Esophagus (tissue), 2 donors: Measurements from ENCODE around the gene ATG16L1. TPM values are rescaled to one million over a fixed set of nuclear protein-coding genes. Genes with fewer than 3 reads are reported as not detected.

Experiments used
- H3K27ac ChIP-seq, 2 donors: one replicate each; pipeline ENCODE4 v1.5.1; 2013; ENCODE audit warnings: low read depth in 2 of 2, mild to moderate bottlenecking in 2 of 2, inconsistent platforms in 1 of 2, low read length in 1 of 2, moderate library complexity in 1 of 2
- H3K27me3 ChIP-seq, 2 donors: one replicate each; pipeline ENCODE4 v1.6.1; 2013; ENCODE audit warnings: low read length in 2 of 2, control low read depth in 1 of 2, mild to moderate bottlenecking in 1 of 2; ENCODE audit not compliant: insufficient read depth in 2 of 2, control insufficient read depth in 1 of 2
- H3K36me3 ChIP-seq, 2 donors: one replicate each; pipeline ENCODE4 v1.6.1; 2013; ENCODE audit warnings: low read length in 1 of 2; ENCODE audit not compliant: control insufficient read depth in 2 of 2, insufficient read depth in 2 of 2
- H3K4me1 ChIP-seq, 2 donors: one replicate each; pipeline ENCODE4 v1.6.1; 2013; ENCODE audit warnings: low read length in 1 of 2; ENCODE audit not compliant: control insufficient read depth in 2 of 2, insufficient read depth in 2 of 2
- H3K4me3 ChIP-seq, 2 donors: one replicate each; pipeline ENCODE4 v1.5.1; 2013; ENCODE audit warnings: low read length in 2 of 2, mild to moderate bottlenecking in 2 of 2, low read depth in 1 of 2, moderate library complexity in 1 of 2
- H3K9me3 ChIP-seq, 2 donors: one replicate each; pipeline ENCODE4 v1.6.1; 2013; ENCODE audit warnings: mild to moderate bottlenecking in 2 of 2, low read depth in 1 of 2, low read length in 1 of 2, moderate library complexity in 1 of 2; ENCODE audit not compliant: control insufficient read depth in 2 of 2, insufficient read depth in 1 of 2
- WGBS, 2 donors: extraction: QIAGEN DNeasy Blood & Tissue Kit; methylation state at CpG; one replicate each; pipeline ENCODE4 v1.1.7; 2013; 5-methylcytosine and 5-hydroxymethylcytosine counted together
- polyA plus RNA-seq, 2 donors: library from polyadenylated mRNA; stranded (reverse); fragments of 200-250 nt; gene quantifications; one replicate each; pipeline ENCODE4 v1.2.3, GENCODE V29; 2013
- donor health status: healthy with polysubstance abuse.
- donor health status: Bipolar disorder and iron deficiency.

Gene ATG16L1
- polyA plus RNA-seq, 2 donors: 5.9 to 8.2 TPM

- 71 to 74% methylated on average over 7 of the region's 7 CpGs for WGBS, 2 donors
- Histone ChIP-seq H3K4me3 (no peak overlapping the region), H3K27ac (no peak overlapping the region)
Measured at GRCh38 chr2:233297076-233297475, 45.6 kb downstream of the ATG16L1 start.

GRCh38 chr2:233300401-233300800 is 48.9 kb downstream of the ATG16L1 start:
- H3K4me1 ChIP-seq: no peaks in the 10 kb centered on the region
- no peak overlapping the region for H3K27ac ChIP-seq
- 74 to 82% methylated on average over 4 of the region's 4 CpGs for WGBS, 2 donors
- H3K27me3 ChIP-seq: no peaks in the 10 kb centered on the region
- H3K36me3 ChIP-seq: peaks cover 3 to 4% of the 10 kb centered on the region in 2 donors
- no peaks in the 10 kb centered on the region for H3K9me3 ChIP-seq
- H3K4me3 ChIP-seq: no peak overlapping the region

More at GRCh38 chr2:233297076-233297475, 45.6 kb downstream of the ATG16L1 start:
- Histone ChIP-seq H3K9me3 (no peaks in the 10 kb centered on the region), H3K4me1 (no peaks in the 10 kb centered on the region), H3K36me3 (peaks cover 21 to 30% of the 10 kb centered on the region in 2 donors), H3K27me3 (no peaks in the 10 kb centered on the region)

- Histone ChIP-seq H3K27me3 (no peaks in the 10 kb centered on the region), H3K36me3 (no peaks in the 10 kb centered on the region), H3K4me1 (no peaks in the 10 kb centered on the region), H3K9me3 (no peaks in the 10 kb centered on the region), H3K27ac (no peak overlapping the region), H3K4me3 (no peak overlapping the region)
- 81 to 91% methylated on average over 2 of the region's 2 CpGs for WGBS, 2 donors
Measured at GRCh38 chr2:233301248-233301647, 49.8 kb downstream of the ATG16L1 start.

- no peak overlapping the region for H3K4me3 ChIP-seq
- H3K36me3 ChIP-seq: no peaks in the 10 kb centered on the region
- H3K9me3 ChIP-seq: no peaks in the 10 kb centered on the region
- no peaks in the 10 kb centered on the region for H3K27me3 ChIP-seq
- 49% methylated on average over 6 of the region's 6 CpGs for WGBS, 2 donors
- no peaks in the 10 kb centered on the region for H3K4me1 ChIP-seq
- H3K27ac ChIP-seq: no peak overlapping the region
Measured at GRCh38 chr2:233301811-233302210, 50.3 kb downstream of the ATG16L1 start.

- H3K4me3 ChIP-seq: no peak overlapping the region
- WGBS, 2 donors: 91 to 92% methylated on average over 3 of the region's 3 CpGs
Measured at GRCh38 chr2:233303252-233303651, 51.8 kb downstream of the ATG16L1 start.

GRCh38 chr2:233307565-233307964 is 56.1 kb downstream of the ATG16L1 start, which contains the start of gene SAG:
Gene SAG, plus strand, starts transcription at chr2:233307816. Its CDS starts 1,374 bp downstream, at chr2:233309190.
- H3K4me3 ChIP-seq: no peak within 1 kb of the TSS
- no peaks in the 10 kb centered on the region for H3K27me3 ChIP-seq
- H3K4me1 ChIP-seq: no peaks in the 10 kb centered on the region
- H3K36me3 ChIP-seq: no peaks in the 10 kb centered on the region
- H3K27ac ChIP-seq: no peak within 1 kb of the TSS
- H3K9me3 ChIP-seq: no peaks in the 10 kb centered on the region
- 82% methylated on average over 7 of the region's 7 CpGs for WGBS, 2 donors

More at GRCh38 chr2:233303252-233303651, 51.8 kb downstream of the ATG16L1 start:
- no peaks in the 10 kb centered on the region for H3K9me3 ChIP-seq
- no peak overlapping the region for H3K27ac ChIP-seq
- no peaks in the 10 kb centered on the region for H3K27me3 ChIP-seq
- no peaks in the 10 kb centered on the region for H3K36me3 ChIP-seq
- no peaks in the 10 kb centered on the region for H3K4me1 ChIP-seq

- no peaks in the 10 kb centered on the region for H3K4me1 ChIP-seq
- H3K9me3 ChIP-seq: no peaks in the 10 kb centered on the region
- no peak overlapping the region for H3K27ac ChIP-seq
- H3K36me3 ChIP-seq: no peaks in the 10 kb centered on the region
- no peak overlapping the region for H3K4me3 ChIP-seq
- no peaks in the 10 kb centered on the region for H3K27me3 ChIP-seq
- 84 to 90% methylated on average over 11 of the region's 11 CpGs for WGBS, 2 donors
Measured at GRCh38 chr2:233311241-233311926, 59.9 kb downstream of the ATG16L1 start.

GRCh38 chr2:233312874-233313273 is 61.4 kb downstream of the ATG16L1 start:
- H3K27me3 ChIP-seq: no peaks in the 10 kb centered on the region
- no peaks in the 10 kb centered on the region for H3K9me3 ChIP-seq
- no peak overlapping the region for H3K27ac ChIP-seq
- H3K36me3 ChIP-seq: no peaks in the 10 kb centered on the region
- H3K4me3 ChIP-seq: no peak overlapping the region
- no peaks in the 10 kb centered on the region for H3K4me1 ChIP-seq
- WGBS, 2 donors: 69 to 72% methylated on average over 8 of the region's 8 CpGs

- H3K9me3 ChIP-seq: no peaks in the 10 kb centered on the region
- 91 to 92% methylated on average over 20 of the region's 20 CpGs for WGBS, 2 donors
- H3K4me1 ChIP-seq: no peaks in the 10 kb centered on the region
- no peak overlapping the region for H3K4me3 ChIP-seq
- no peaks in the 10 kb centered on the region for H3K27me3 ChIP-seq
- H3K27ac ChIP-seq: no peak overlapping the region
- H3K36me3 ChIP-seq: no peaks in the 10 kb centered on the region
Measured at GRCh38 chr2:233314180-233314925, 62.9 kb downstream of the ATG16L1 start.
